CD14-positive monocyte (primary cell): ENCODE results near the gene CEP131. TPM values are rescaled to one million over a fixed set of nuclear protein-coding genes. Genes with fewer than 3 reads are reported as not detected.

Source experiments
- DNase-seq, 3 donors: peaks; one replicate each; pipeline ENCODE4 v3.0.0-alpha.2; 2011 to 2022
- H2AFZ ChIP-seq: 2 replicates; pipeline ENCODE4 v1.6.0; 2012; ENCODE audit warnings: mild to moderate bottlenecking, low read depth, low read length, inconsistent platforms; ENCODE audit not compliant: insufficient read depth, poor library complexity, severe bottlenecking
- H3K27ac ChIP-seq, 2 donors: 1 replicate in 1 of 2; 2 replicates in 1 of 2; pipeline ENCODE4 v1.5.1; 2012 to 2013; ENCODE audit warnings: low read length in 2 of 2, control low read depth in 1 of 2, inconsistent platforms in 1 of 2, low read depth in 1 of 2, mild to moderate bottlenecking in 1 of 2
- H3K27me3 ChIP-seq, 2 donors: one replicate each; pipeline versions ENCODE4 v1.6.0 to v1.6.1; 2011 to 2013; ENCODE audit warnings: low read length in 2 of 2; ENCODE audit not compliant: control insufficient read depth in 2 of 2, insufficient read depth in 2 of 2
- H3K36me3 ChIP-seq, 2 donors: replicated peaks in 1 of 2; 1 replicate in 1 of 2; 2 replicates in 1 of 2; pipeline versions ENCODE4 v1.5.1 to v1.6.1; 2012 to 2013; ENCODE audit warnings: low read length in 2 of 2, control low read depth in 1 of 2, inconsistent platforms in 1 of 2, mild to moderate bottlenecking in 1 of 2; ENCODE audit not compliant: insufficient read depth in 2 of 2, control insufficient read depth in 1 of 2
- H3K4me1 ChIP-seq, 2 donors: 1 replicate in 1 of 2; 2 replicates in 1 of 2; pipeline versions ENCODE4 v1.5.1 to v1.6.1; 2012 to 2013; ENCODE audit warnings: low read length in 2 of 2, control low read depth in 1 of 2, inconsistent platforms in 1 of 2, mild to moderate bottlenecking in 1 of 2, moderate library complexity in 1 of 2; ENCODE audit not compliant: insufficient read depth in 2 of 2, control insufficient read depth in 1 of 2
- H3K4me2 ChIP-seq: replicated peaks from 2 replicates; pipeline ENCODE3; 2012; ENCODE audit warnings: low read length, moderate library complexity, mild to moderate bottlenecking; ENCODE audit not compliant: poor library complexity, severe bottlenecking; ENCODE audit errors: extremely low read depth
- H3K4me3 ChIP-seq, 3 experiments: fragments of 200-600 bp in 1 of 3; sonication (generic) in 1 of 3; replicated peaks in 1 of 3; 1 replicate in 2 of 3; 2 replicates in 1 of 3; pipeline ENCODE4 v1.5.1; 2011 to 2013; ENCODE audit warnings: low read length in 3 of 3, mild to moderate bottlenecking in 3 of 3, control low read depth in 2 of 3, low read depth in 2 of 3, inconsistent platforms in 1 of 3, moderate library complexity in 1 of 3
- H3K79me2 ChIP-seq: 2 replicates; pipeline ENCODE4 v1.6.0; 2012; ENCODE audit warnings: mild to moderate bottlenecking, control low read depth, inconsistent platforms, low read length, moderate library complexity; ENCODE audit not compliant: insufficient read depth
- H3K9ac ChIP-seq: 2 replicates; pipeline ENCODE4 v1.6.0; 2017; ENCODE audit warnings: low read length, mild to moderate bottlenecking; ENCODE audit not compliant: insufficient read depth, poor library complexity, severe bottlenecking
- H3K9me3 ChIP-seq, 2 donors: replicated peaks in 1 of 2; 1 replicate in 1 of 2; 2 replicates in 1 of 2; pipeline versions ENCODE4 v1.5.1 to v1.6.1; 2012 to 2013; ENCODE audit warnings: low read length in 2 of 2, control low read depth in 1 of 2; ENCODE audit not compliant: control insufficient read depth in 1 of 2, insufficient read depth in 1 of 2
- H4K20me1 ChIP-seq: 2 replicates; pipeline ENCODE4 v1.6.0; 2012; ENCODE audit warnings: mild to moderate bottlenecking, low read length, control low read depth, moderate library complexity; ENCODE audit not compliant: insufficient read depth
- H3K27ac Mint-ChIP-seq, 7 donors: one replicate each; pipeline ENCODE4 v1.8.0; 2020; ENCODE audit warnings: mild to moderate bottlenecking in 7 of 7, mixed read lengths in 7 of 7, moderate library complexity in 6 of 7, inconsistent platforms in 2 of 7
- H3K27me3 Mint-ChIP-seq, 3 donors: one replicate each; pipeline ENCODE4 v1.8.0; 2021 to 2022; ENCODE audit warnings: low read depth in 3 of 3, mild to moderate bottlenecking in 3 of 3, mixed read lengths in 3 of 3, moderate library complexity in 3 of 3, inconsistent platforms in 1 of 3
- H3K36me3 Mint-ChIP-seq, 2 donors: one replicate each; pipeline ENCODE4 v1.8.0; 2020; ENCODE audit warnings: mixed read lengths in 2 of 2, inconsistent platforms in 1 of 2, mild to moderate bottlenecking in 1 of 2
- H3K4me1 Mint-ChIP-seq: one replicate; pipeline ENCODE4 v1.8.0; 2020; ENCODE audit warnings: mild to moderate bottlenecking, mixed read lengths
- H3K4me3 Mint-ChIP-seq, 2 donors: one replicate each; pipeline ENCODE4 v1.8.0; 2020; ENCODE audit warnings: mild to moderate bottlenecking in 2 of 2, mixed read lengths in 2 of 2, moderate library complexity in 1 of 2
- H3K9me3 Mint-ChIP-seq, 7 donors: one replicate each; pipeline ENCODE4 v1.8.0; 2020 to 2022; ENCODE audit warnings: mixed read lengths in 7 of 7, mild to moderate bottlenecking in 6 of 7, moderate library complexity in 6 of 7, inconsistent platforms in 2 of 7
- CTCF ChIP-seq: fragments of 200-600 bp; IDR thresholded peaks from one replicate; pipeline ENCODE4 v1.8.0; 2022; ENCODE audit warnings: antibody characterized with exemption, mild to moderate bottlenecking
- WGBS: methylation state at CpG from one replicate; pipeline ENCODE4 v1.1.5; 2013; ENCODE audit warnings: missing lambda C conversion rate; ENCODE audit not compliant: insufficient coverage; 5-methylcytosine and 5-hydroxymethylcytosine counted together
- intact Hi-C, 2 donors: fragments of 100-400 bp; cut with micrococcal nuclease; formaldehyde crosslinking; loops; one replicate each; pipeline versions ENCODE4 v1.15.0 to v1.15.1; 2023
- polyA plus RNA-seq, 3 donors: library from polyadenylated mRNA; depleted of rRNA in 1 of 3; unstranded in 2 of 3; stranded (reverse) in 1 of 3; fragments of 300-500 nt in 2 of 3; fragments of >200 nt in 1 of 3; fragmentation: Illumina TruSeq in 2 of 3; gene quantifications; 1 replicate in 2 of 3; 2 replicates in 1 of 3; pipeline ENCODE4 v1.2.3, GENCODE V29; 2012 to 2021

CEP131 gene
- polyA plus RNA-seq, 3 donors: 0.69 to 9.7 (median 1.0) TPM

DNA sequence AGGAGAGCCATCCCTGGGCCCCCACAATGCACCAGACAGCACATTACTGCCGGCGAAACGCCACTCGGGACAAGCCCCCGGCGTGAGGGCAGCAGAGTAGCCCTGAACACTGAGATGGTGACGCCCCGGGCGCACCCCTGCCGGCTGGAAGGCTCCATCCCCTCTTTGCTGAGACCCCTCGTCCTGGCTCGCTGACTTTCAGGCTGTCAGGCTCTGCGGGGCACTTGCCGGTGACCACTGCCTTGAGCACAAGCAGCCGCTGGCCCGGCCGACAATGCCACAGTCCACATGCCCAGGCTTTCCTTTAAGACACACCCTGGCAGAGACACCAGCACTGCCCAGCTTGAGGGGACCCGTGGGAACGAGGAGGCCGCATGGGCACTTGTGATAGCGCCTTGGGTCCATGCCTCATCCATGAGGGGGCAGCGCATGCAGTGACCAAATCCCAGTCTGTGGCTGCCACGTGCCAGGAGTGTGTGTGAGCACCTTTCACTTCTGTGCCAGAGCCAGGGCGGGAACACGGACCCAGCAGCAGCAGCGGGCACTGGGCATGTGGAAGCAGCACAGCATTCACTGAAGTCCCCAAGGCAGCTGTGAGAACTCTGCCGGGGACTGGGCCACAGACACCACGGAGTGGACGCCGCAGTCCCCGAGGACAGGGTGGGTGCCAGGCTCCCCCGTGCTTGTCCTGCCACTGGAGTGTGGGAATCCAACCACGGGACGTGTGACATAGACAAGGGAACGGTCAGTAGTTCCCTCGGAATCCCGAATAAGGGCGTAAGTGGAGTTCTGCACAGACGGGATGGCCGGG lies 40.8 kb upstream of the CEP131 start:
- peaks cover 77 to 93% of the 10 kb centered on the region in 2 donors for H3K36me3 Mint-ChIP-seq
- H3K4me1 ChIP-seq: peaks cover 9 to 17% of the 10 kb centered on the region in 2 donors
- WGBS: 98% methylated on average over 40 of the region's 40 CpGs

More for the DNA sequence above, 40.8 kb upstream of the CEP131 start:
- H3K4me2 ChIP-seq: no peak overlapping the region
- TF ChIP-seq CTCF: no peak
- peaks cover 51% of the 10 kb centered on the region for H3K79me2 ChIP-seq
- peaks cover 80% of the 10 kb centered on the region for H4K20me1 ChIP-seq
- Mint-ChIP-seq H3K27me3 (peaks cover 0 to 2% (median 0%) of the 10 kb centered on the region in 3 donors), H3K4me3 (no peak overlapping the region), H3K4me1 (peaks cover 17% of the 10 kb centered on the region), H3K9me3 (peaks cover 0 to 2% (median 0%) of the 10 kb centered on the region in 7 donors), H3K27ac (peak overlapping the region in 1 of 7 donors; percentile 55)
- H3K36me3 ChIP-seq: peaks cover 80 to 100% of the 10 kb centered on the region in 2 donors
- no peaks in the 10 kb centered on the region for H3K9me3 ChIP-seq
- no peak overlapping the region for H3K4me3 ChIP-seq
- DNase-seq: no peak
- H3K9ac ChIP-seq: no peak overlapping the region
- no peaks in the 10 kb centered on the region for H3K27me3 ChIP-seq
- H2AFZ ChIP-seq: no peak overlapping the region
- intact Hi-C loops: no loop called here
- H3K27ac ChIP-seq: no peak overlapping the region
